Lower lobe of right lung (tissue), 2 donors: Measurements from ENCODE around the gene HDAC6. TPM values are rescaled to one million over a fixed set of nuclear protein-coding genes. Genes with fewer than 3 reads are reported as not detected.
"Not testable (repeated sequence)": the region's sequence is repeated elsewhere in the genome, so short reads cannot be mapped to it uniquely, and the experiment has no call there.

Experiments
- ATAC-seq, 2 donors: fragments of 200-7000 bp; cut with Tn5 transposase; one replicate each; pipeline ENCODE4 v1.9.1; 2020 to 2022; ENCODE audit warnings: mild to moderate bottlenecking in 2 of 2, moderate library complexity in 2 of 2
- DNase-seq: peaks from one replicate; pipeline ENCODE4 v3.0.0-alpha.2; 2020
- H3K27ac ChIP-seq: fragments of 200-600 bp; one replicate; pipeline ENCODE4 v1.8.0; 2022
- H3K27me3 ChIP-seq: fragments of 200-600 bp; one replicate; pipeline ENCODE4 v1.8.0; 2022; ENCODE audit warnings: low read depth
- H3K36me3 ChIP-seq: fragments of 200-600 bp; one replicate; pipeline ENCODE4 v1.8.0; 2022; ENCODE audit warnings: mild to moderate bottlenecking
- H3K4me1 ChIP-seq: fragments of 200-600 bp; one replicate; pipeline ENCODE4 v1.8.0; 2022
- H3K4me3 ChIP-seq: fragments of 200-600 bp; one replicate; pipeline ENCODE4 v1.8.0; 2022; ENCODE audit warnings: mild to moderate bottlenecking
- H3K9me3 ChIP-seq: fragments of 200-600 bp; one replicate; pipeline ENCODE4 v1.8.0; 2022
- CTCF ChIP-seq: fragments of 200-600 bp; IDR thresholded peaks from one replicate; pipeline ENCODE4 v1.8.0; 2022; ENCODE audit warnings: antibody characterized with exemption, mild to moderate bottlenecking
- intact Hi-C: fragments of 100-400 bp; cut with DNase I; formaldehyde crosslinking; loops from one replicate; pipeline ENCODE4 v1.11.0; 2022
- total RNA-seq: library from RNA; stranded (reverse); fragmentation: NEBNext Ultra II Directional; extraction: Animal tissue kit (Norgen Biotek cat#: 25700); gene quantifications from one replicate; pipeline ENCODE4 v1.2.1, GENCODE V29; 2021
- donor health status: DM: no; HTN: yes; CAD: no; lungs with severe emphysema.

Gene HDAC6
- total RNA-seq, 1 donor from 2014 or later = 96.1 TPM

GRCh38 chrX:48814722-48815121, 12.9 kb downstream of the HDAC6 start:
- Histone ChIP-seq H3K4me3 (no peak overlapping the region), H3K27ac (no peak overlapping the region), H3K36me3 (peaks cover 53% of the 10 kb centered on the region), H3K4me1 (no peaks in the 10 kb centered on the region), H3K9me3 (no peaks in the 10 kb centered on the region), H3K27me3 (no peaks in the 10 kb centered on the region)
- DNase-seq (no peak), ATAC-seq (no peak)
- no peak for TF ChIP-seq CTCF
- intact Hi-C loops = no loop called here

GRCh38 chrX:48815266-48815665, 13.4 kb downstream of the HDAC6 start:
- Histone ChIP-seq H3K4me1 (no peaks in the 10 kb centered on the region), H3K27ac (no peak overlapping the region), H3K4me3 (no peak overlapping the region), H3K9me3 (no peaks in the 10 kb centered on the region), H3K27me3 (no peaks in the 10 kb centered on the region), H3K36me3 (peaks cover 49% of the 10 kb centered on the region)
- no peak for DNase-seq
- no peak for TF ChIP-seq CTCF
- no peak for ATAC-seq
- intact Hi-C loops = no loop called here

- peaks cover 47% of the 10 kb centered on the region for H3K36me3 ChIP-seq
- no peaks in the 10 kb centered on the region for H3K9me3 ChIP-seq
- H3K4me3 ChIP-seq = no peak overlapping the region
- DNase-seq = no peak
- no peak for TF ChIP-seq CTCF
- no peak overlapping the region for H3K27ac ChIP-seq
- intact Hi-C loops = no loop called here
- no peak for ATAC-seq
- H3K4me1 ChIP-seq = no peaks in the 10 kb centered on the region
- H3K27me3 ChIP-seq = no peaks in the 10 kb centered on the region
These were observed 14.3 kb downstream of the HDAC6 start for GRCh38 chrX:48816014-48816810.

- no peaks in the 10 kb centered on the region for H3K4me1 ChIP-seq
- H3K9me3 ChIP-seq = no peaks in the 10 kb centered on the region
- DNase-seq (no peak), ATAC-seq (no peak)
- H3K36me3 ChIP-seq = peaks cover 42% of the 10 kb centered on the region
- H3K4me3 ChIP-seq = no peak overlapping the region
- intact Hi-C loops = no loop called here
- TF ChIP-seq CTCF = no peak
- no peak overlapping the region for H3K27ac ChIP-seq
- H3K27me3 ChIP-seq = no peaks in the 10 kb centered on the region
These were observed 16.2 kb downstream of the HDAC6 start for GRCh38 chrX:48818098-48818497.

- no peak for ATAC-seq
- intact Hi-C loops = no loop called here
- Histone ChIP-seq H3K36me3 (peaks cover 42% of the 10 kb centered on the region), H3K4me1 (no peaks in the 10 kb centered on the region), H3K27ac (no peak overlapping the region), H3K4me3 (no peak overlapping the region), H3K27me3 (no peaks in the 10 kb centered on the region), H3K9me3 (no peaks in the 10 kb centered on the region)
- TF ChIP-seq CTCF = no peak
- no peak for DNase-seq
These were observed 17.0 kb downstream of the HDAC6 start for GRCh38 chrX:48818866-48819265.

- H3K4me3 ChIP-seq, H3K4me1 ChIP-seq, H3K27me3 ChIP-seq, ATAC-seq, H3K27ac ChIP-seq, H3K9me3 ChIP-seq, DNase-seq, intact Hi-C loops: not testable (repeated sequence)
- peaks cover 40% of the 10 kb centered on the region for H3K36me3 ChIP-seq
These were observed 17.5 kb downstream of the HDAC6 start for GRCh38 chrX:48819394-48819793.
